GM23248 (cell line): Measurements from ENCODE around the gene SETBP1.

Experiments used
- EZH2 ChIP-seq: fragments of 200-600 bp; sonication (generic); IDR thresholded peaks from 2 replicates; pipeline ENCODE4 v1.6.1; 2018; ENCODE audit warnings: antibody characterized with exemption, mild to moderate bottlenecking; ENCODE audit not compliant: insufficient read depth, poor library complexity, severe bottlenecking
- EZH2phosphoT487 ChIP-seq: fragments of 200-600 bp; sonication (generic); IDR thresholded peaks from 2 replicates; pipeline ENCODE4 v1.6.1; 2018; ENCODE audit warnings: antibody characterized with exemption, moderate library complexity, mild to moderate bottlenecking, low read depth; ENCODE audit not compliant: insufficient read depth

GRCh38 chr18:45024357-45025088 is 343.8 kb downstream of the SETBP1 start:
- TF ChIP-seq EZH2phosphoT487 (no peak), EZH2 (no peak)
